Measurements from ENCODE around the gene STUB1.

DNA sequence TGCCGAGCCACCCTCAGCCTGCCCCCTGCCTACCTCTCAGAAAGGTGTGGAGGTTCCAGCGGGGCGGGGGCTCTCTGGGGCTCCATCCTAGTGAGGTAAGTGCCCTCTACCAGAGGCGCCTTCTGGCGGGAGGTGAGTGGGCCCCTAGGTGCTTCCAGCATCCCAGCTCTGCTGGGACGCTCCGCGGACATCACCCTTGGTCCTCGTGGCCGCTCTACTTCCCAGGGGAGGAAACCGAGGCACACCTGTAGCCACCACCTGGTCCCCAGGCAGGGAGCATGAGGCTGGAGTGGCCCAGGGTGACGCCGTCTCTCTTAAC lies 37.2 kb upstream of the STUB1 start:
- TF ChIP-seq, protein P1, sequence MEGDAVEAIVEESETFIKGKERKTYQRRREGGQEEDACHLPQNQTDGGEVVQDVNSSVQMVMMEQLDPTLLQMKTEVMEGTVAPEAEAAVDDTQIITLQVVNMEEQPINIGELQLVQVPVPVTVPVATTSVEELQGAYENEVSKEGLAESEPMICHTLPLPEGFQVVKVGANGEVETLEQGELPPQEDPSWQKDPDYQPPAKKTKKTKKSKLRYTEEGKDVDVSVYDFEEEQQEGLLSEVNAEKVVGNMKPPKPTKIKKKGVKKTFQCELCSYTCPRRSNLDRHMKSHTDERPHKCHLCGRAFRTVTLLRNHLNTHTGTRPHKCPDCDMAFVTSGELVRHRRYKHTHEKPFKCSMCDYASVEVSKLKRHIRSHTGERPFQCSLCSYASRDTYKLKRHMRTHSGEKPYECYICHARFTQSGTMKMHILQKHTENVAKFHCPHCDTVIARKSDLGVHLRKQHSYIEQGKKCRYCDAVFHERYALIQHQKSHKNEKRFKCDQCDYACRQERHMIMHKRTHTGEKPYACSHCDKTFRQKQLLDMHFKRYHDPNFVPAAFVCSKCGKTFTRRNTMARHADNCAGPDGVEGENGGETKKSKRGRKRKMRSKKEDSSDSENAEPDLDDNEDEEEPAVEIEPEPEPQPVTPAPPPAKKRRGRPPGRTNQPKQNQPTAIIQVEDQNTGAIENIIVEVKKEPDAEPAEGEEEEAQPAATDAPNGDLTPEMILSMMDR (conservative IDR thresholded peaks at IDR 0.05 in 1 of 2, IDR thresholded peaks at IDR 0.05 in 1 of 2; ENCODE audit: low read depth in 1 of 2, low read length in 2 of 2): no peak
- no peak for TF ChIP-seq EZH2 (IDR thresholded peaks at IDR 0.05; ENCODE audit: low read length, missing control alignments)

All from fibroblast of lung (primary cell).